ENCODE data around the gene TNFSF9.
"Not testable (repeated sequence)": the region's sequence is repeated elsewhere in the genome, so short reads cannot be mapped to it uniquely, and the experiment has no call there.

TNFSF9 gene

DNA sequence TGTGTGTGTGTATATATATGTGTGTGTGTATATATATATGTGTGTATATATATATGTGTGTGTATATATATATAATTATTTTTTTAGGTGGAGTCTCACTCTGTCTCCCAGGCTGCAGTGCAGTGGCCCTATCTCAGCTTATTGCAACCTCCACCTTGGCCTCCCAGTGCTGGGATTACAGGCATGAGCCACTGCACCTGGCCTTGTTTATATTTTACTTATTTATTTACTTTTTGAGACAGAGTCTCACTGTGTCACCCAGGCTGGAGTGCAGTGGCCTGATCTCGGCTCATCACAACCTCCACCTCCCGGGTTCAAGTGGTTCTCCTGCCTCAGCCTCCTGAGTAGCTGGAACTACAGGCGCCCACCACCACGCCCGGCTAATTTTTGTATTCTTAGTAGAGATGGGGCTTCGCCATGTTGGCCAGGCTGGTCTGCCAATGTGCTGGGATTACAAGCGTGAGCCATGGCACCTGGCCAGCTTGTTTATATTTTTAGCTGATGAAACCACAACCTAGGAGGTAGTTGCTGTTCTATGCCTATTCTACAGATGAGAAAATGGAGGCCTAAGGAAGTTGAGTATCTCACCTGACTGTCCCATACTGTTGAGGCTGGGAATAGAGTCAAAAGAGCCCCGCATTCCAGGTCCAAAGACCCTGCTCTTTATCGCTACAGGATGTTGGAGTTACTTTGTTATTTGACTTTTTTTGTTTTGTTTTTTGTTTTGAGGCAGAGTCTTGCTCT lies 22.6 kb upstream of the TNFSF9 start:
- DNase-seq: not testable (repeated sequence)

- DNase-seq: no peak
These were observed 21.5 kb upstream of the TNFSF9 start for GRCh38 chr19:6509118-6509971.

- no peak for DNase-seq
These were observed 20.2 kb upstream of the TNFSF9 start for GRCh38 chr19:6510618-6511017.

DNA sequence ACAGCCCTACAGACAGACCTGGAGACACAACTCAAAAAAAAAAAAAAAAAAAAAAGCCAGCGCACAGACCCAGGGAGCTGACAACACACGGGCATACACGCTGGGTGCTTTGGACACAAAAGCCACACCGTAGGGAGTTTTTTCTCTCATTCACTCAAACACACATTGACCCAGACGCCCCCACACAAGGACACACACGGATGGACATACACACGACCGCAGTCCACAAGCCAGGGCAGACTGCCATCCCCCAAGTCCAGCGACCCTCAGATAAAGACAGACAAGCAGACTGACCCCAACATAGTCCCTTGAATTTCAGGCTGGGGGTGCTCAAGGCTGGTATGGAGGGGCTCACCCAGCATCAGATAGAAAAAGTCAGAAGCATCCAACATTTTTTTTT lies 16.7 kb upstream of the TNFSF9 start:
- DNase-seq: no peak

- no peak for DNase-seq
These were observed 15.8 kb upstream of the TNFSF9 start for GRCh38 chr19:6514926-6515544.

DNA sequence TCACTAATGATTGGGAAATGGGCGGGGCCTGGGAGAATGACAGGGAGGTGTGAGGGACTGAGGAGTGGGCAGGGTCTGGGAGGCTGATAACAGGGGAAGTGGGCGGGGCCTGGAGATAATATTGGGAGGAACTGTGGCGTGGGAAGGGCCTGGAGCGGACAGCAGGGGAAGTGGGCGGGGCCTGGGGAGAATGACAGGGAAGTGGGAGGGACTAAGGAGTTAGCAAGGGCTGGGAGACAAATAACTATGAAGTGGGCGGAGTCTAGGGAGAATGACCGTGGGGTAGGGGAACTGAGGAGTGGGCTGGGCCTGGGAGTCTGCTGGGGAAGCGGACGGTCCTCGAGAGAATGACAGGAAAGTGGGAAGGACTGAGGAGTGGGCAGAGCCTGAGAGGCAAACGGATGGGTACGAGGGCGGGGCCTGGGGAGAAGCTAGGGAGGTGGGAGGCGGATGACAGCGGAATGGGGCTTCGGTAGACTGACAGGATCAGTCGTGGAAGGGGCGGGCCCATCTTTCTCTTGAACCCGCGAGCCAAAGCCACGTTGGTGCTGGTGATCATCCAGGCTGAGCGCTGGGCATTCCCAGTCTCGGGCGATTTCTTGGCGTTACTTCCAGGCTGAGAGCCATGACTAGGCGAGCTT lies 14.7 kb upstream of the TNFSF9 start:
- DNase-seq: peak; percentile 91

GRCh38 chr19:6516659-6517291 lies 14.1 kb upstream of the TNFSF9 start:
- DNase-seq: peak; percentile 96

- DNase-seq: peak; percentile 71
These were observed 12.5 kb upstream of the TNFSF9 start for GRCh38 chr19:6518145-6518911.

- peak; percentile 68 for DNase-seq
These were observed 11.5 kb upstream of the TNFSF9 start for GRCh38 chr19:6519289-6519688.

DNA sequence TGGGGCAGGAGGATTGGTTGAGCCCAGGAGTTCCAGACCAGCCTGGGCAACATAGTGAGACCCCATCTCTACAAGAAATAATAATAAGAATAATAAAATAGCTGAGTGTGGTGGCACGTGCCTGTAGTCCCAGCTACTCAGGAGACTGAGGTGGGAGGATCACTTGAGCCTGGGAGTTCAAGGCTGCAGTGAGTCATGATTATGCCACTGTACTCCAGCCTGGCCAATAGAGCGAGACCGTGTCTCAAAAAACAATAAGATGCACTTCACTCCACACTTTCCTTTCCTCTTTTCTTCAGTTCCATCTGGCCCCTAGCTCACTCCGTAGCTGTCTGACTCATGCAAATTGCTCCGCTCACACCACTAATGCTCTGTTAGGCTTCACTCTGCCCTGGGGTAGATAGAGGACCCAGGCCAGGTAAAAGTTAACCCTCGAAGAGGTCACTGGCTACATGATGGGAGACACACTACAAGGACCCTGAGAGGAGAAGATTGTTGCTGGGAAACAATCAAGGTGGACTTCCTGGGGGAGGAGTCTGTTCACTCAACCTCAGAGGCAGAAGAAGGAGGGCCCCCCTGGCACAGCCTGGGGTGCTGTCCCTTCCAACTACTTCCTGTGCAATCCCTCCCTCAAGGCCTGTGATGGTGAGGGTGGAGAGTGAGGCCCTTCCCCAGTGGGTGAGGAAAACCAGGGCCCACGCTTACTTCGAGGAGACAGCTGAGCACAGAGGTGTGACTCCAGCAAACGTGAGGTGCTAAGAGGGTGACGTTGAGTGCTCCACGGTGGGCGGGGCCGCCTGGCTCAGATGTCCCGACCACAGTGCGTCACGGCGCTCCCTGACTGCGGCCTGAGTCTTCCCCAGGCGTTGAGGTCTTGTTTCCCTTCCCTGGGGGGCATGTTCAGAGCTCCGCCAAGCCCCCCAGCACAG lies 8.8 kb upstream of the TNFSF9 start:
- peak; percentile 59 for DNase-seq

DNA sequence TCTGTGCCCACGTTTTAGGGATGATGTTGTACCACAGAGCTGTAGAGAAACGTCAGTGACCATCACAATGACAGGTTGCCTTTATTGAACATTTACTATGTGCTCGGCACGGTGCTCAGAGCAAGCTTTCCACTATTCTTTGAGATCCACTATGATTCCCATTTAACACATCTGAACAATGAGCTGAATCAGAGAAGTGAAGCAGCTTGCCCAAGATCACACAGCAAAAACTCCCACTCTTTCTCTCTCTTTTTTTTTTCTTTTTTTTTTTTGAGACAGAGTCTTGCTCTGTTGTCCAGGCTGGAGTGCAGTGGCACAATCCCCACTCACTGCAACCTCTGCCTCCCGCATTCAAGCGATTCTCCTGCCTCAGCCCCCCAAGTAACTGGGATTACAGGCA lies 8.1 kb upstream of the TNFSF9 start:
- DNase-seq: no peak

GRCh38 chr19:6524311-6524710 lies 6.5 kb upstream of the TNFSF9 start:
- no peak for DNase-seq

GRCh38 chr19:6527893-6528543 lies 2.8 kb upstream of the TNFSF9 start:
- DNase-seq: no peak

GRCh38 chr19:6528544-6529121 lies 2.2 kb upstream of the TNFSF9 start:
- DNase-seq: no peak

- DNase-seq: no peak
These were observed 1.5 kb upstream of the TNFSF9 start for GRCh38 chr19:6529351-6529750.

GRCh38 chr19:6529937-6530385 lies 865 bp upstream of the TNFSF9 start:
- DNase-seq: no peak

DNA sequence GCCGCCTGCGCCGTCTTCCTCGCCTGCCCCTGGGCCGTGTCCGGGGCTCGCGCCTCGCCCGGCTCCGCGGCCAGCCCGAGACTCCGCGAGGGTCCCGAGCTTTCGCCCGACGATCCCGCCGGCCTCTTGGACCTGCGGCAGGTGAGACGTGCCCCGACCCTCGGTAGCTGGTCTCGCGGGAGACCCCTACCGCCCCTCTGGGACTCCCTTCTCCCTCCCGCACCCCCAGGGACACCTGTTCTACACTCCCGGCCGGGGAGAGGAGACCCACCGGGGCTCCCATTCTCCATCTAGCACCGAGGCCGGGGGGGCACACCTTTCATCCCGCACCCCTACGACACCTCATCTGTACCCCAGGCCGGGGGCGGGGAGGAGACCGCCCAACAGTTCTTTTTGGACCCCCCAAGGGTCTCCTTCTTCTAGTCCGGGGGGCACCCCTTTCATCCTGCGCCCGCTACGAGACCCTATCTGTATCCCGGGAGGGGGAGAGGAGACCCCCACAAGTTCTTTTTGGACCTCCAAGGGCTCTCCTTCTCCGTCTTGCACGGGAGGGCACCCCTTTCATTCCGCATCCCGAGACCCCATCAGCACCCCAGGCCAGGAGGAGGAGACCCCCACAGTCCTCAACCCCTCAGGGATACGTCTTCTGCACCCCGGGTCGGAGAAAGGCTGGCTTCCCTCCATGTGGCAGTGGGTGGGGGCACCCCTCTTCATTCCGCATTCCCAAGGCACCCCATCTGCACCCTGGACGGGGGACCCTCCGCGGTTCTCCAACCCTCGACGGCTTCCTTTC lies 533 bp downstream of the TNFSF9 start:
- no peak for DNase-seq

GRCh38 chr19:6531956-6532243 lies 1.1 kb downstream of the TNFSF9 start:
- no peak for DNase-seq
